ENCODE measurements around the gene TYK2.

The TYK2 gene

GRCh38 chr19:10364644-10365043 is 15.7 kb downstream of the TYK2 start:
- TF ChIP-seq, protein P1, sequence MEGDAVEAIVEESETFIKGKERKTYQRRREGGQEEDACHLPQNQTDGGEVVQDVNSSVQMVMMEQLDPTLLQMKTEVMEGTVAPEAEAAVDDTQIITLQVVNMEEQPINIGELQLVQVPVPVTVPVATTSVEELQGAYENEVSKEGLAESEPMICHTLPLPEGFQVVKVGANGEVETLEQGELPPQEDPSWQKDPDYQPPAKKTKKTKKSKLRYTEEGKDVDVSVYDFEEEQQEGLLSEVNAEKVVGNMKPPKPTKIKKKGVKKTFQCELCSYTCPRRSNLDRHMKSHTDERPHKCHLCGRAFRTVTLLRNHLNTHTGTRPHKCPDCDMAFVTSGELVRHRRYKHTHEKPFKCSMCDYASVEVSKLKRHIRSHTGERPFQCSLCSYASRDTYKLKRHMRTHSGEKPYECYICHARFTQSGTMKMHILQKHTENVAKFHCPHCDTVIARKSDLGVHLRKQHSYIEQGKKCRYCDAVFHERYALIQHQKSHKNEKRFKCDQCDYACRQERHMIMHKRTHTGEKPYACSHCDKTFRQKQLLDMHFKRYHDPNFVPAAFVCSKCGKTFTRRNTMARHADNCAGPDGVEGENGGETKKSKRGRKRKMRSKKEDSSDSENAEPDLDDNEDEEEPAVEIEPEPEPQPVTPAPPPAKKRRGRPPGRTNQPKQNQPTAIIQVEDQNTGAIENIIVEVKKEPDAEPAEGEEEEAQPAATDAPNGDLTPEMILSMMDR (conservative IDR thresholded peaks at IDR 0.05; ENCODE audit: low read depth, low read length): no peak
- Histone ChIP-seq H3K27me3 (ENCODE audit: insufficient read depth, low read depth) (no peaks in the 10 kb centered on the region), H3K9ac (no peak overlapping the region), H3K27ac (no peak overlapping the region), H3K4me1 (ENCODE audit: low read depth, poor library complexity, severe bottlenecking) (no peaks in the 10 kb centered on the region), H3K79me2 (ENCODE audit: insufficient read depth, low read depth) (no peaks in the 10 kb centered on the region), H4K20me1 (ENCODE audit: insufficient read depth) (no peaks in the 10 kb centered on the region), H2AFZ (ENCODE audit: low read depth) (no peak overlapping the region), H3K4me3 (IDR thresholded peaks at IDR 0.05; ENCODE audit: insufficient read depth, low read depth, low read length) (no peak overlapping the region), H3K4me2 (no peak overlapping the region), H3K36me3 (ENCODE audit: insufficient read depth) (no peaks in the 10 kb centered on the region; the same call in 1 of the 2 replicates)

DNA sequence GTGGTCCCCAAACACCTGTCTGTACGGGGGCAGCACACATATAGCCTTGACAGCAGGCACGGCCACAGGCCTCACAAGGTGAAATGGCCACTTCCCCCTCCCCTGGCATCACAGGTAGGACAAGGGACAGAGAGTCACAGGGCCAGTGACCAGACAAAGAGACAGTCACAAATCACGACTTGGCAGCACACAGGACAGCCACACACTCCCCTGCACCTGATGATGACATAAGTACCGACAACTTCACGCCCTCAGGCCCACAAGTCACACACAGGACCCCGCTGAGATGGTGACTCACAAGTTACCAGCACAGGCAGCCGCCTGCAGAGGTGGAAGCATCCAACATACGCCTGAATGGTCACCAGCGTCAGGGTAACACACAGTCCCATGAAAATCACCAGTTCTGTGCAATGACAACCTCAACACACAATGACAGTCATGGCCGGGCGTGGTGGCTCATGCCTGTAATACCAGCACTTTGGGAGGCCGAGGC is 16.5 kb downstream of the TYK2 start:
- H3K79me2 ChIP-seq (ENCODE audit: insufficient read depth, low read depth): no peaks in the 10 kb centered on the region
- H3K36me3 ChIP-seq (ENCODE audit: insufficient read depth): no peaks in the 10 kb centered on the region; the same call in 1 of the 2 replicates
- H3K4me1 ChIP-seq (ENCODE audit: low read depth, poor library complexity, severe bottlenecking): no peaks in the 10 kb centered on the region
- H3K27me3 ChIP-seq (ENCODE audit: insufficient read depth, low read depth): no peaks in the 10 kb centered on the region
- no peak overlapping the region for H3K4me2 ChIP-seq
- no peak overlapping the region for H3K4me3 ChIP-seq (IDR thresholded peaks at IDR 0.05; ENCODE audit: insufficient read depth, low read depth, low read length)
- H3K27ac ChIP-seq: no peak overlapping the region
- no peak overlapping the region for H3K9ac ChIP-seq
- H2AFZ ChIP-seq (ENCODE audit: low read depth): no peak overlapping the region
- no peaks in the 10 kb centered on the region for H4K20me1 ChIP-seq (ENCODE audit: insufficient read depth)
- TF ChIP-seq, protein P1 (conservative IDR thresholded peaks at IDR 0.05; ENCODE audit: low read depth, low read length): no peak

DNA sequence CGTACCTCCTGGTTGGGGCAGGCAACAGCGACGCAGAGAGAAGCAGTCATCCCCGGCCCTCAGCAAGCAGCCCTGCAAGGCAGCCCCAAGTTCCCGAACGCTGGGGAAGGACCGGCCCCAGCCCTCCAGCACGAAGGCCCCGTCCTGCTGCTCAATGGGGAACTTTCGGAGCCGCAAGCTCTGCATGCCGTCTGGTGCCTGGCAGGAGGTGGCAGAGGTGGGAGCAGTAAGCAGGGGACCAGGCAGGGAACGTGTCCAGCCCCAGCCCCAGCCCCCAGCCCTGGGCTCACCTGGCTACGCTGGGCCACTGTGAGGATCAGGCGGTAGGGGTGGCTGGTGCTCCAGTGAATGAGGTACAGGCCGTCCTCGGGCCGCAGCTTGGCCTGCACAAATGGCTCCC is 18.1 kb downstream of the TYK2 start:
- Histone ChIP-seq H3K36me3 (ENCODE audit: insufficient read depth) (no peaks in the 10 kb centered on the region), H3K4me3 (IDR thresholded peaks at IDR 0.05; ENCODE audit: insufficient read depth, low read depth, low read length) (no peak overlapping the region), H3K4me1 (ENCODE audit: low read depth, poor library complexity, severe bottlenecking) (no peaks in the 10 kb centered on the region), H3K27ac (no peak overlapping the region), H4K20me1 (ENCODE audit: insufficient read depth) (no peaks in the 10 kb centered on the region), H2AFZ (ENCODE audit: low read depth) (no peak overlapping the region), H3K79me2 (ENCODE audit: insufficient read depth, low read depth) (no peaks in the 10 kb centered on the region), H3K27me3 (ENCODE audit: insufficient read depth, low read depth) (no peaks in the 10 kb centered on the region), H3K9ac (no peak overlapping the region), H3K4me2 (no peak overlapping the region)
- TF ChIP-seq, protein P1 (conservative IDR thresholded peaks at IDR 0.05; ENCODE audit: low read depth, low read length): no peak

DNA sequence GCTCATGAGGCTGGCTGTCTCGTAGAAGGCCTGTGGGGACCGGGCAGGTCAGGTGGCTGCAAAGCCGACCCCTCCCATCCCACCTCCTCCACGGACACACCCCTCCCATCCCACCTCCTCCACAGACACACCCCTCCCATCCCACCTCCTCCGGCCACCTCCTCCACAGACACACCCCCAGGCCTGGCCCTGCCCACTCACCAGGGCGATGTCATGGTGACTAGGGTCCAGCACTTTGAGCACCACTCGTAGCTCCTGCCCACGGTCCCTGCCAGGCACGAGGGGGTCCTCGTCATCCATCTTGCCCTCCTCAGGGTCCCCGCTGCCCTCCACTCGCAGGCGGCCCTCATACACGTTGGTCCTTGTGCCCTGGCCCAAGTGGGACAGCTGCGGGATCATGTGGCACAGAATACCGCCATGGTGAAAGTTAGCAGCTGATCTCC is 18.8 kb downstream of the TYK2 start:
- Histone ChIP-seq H4K20me1 (ENCODE audit: insufficient read depth) (no peaks in the 10 kb centered on the region), H2AFZ (ENCODE audit: low read depth) (no peak overlapping the region), H3K36me3 (ENCODE audit: insufficient read depth) (no peaks in the 10 kb centered on the region), H3K79me2 (ENCODE audit: insufficient read depth, low read depth) (no peaks in the 10 kb centered on the region), H3K4me2 (no peak overlapping the region), H3K4me1 (ENCODE audit: low read depth, poor library complexity, severe bottlenecking) (no peaks in the 10 kb centered on the region), H3K9ac (no peak overlapping the region), H3K4me3 (IDR thresholded peaks at IDR 0.05; ENCODE audit: insufficient read depth, low read depth, low read length) (no peak overlapping the region), H3K27me3 (ENCODE audit: insufficient read depth, low read depth) (no peaks in the 10 kb centered on the region), H3K27ac (no peak overlapping the region)
- TF ChIP-seq, protein P1 (conservative IDR thresholded peaks at IDR 0.05; ENCODE audit: low read depth, low read length): no peak

Measured in KMS-11 (cell line).